Measurements from ENCODE around the gene LRP2.

DNA sequence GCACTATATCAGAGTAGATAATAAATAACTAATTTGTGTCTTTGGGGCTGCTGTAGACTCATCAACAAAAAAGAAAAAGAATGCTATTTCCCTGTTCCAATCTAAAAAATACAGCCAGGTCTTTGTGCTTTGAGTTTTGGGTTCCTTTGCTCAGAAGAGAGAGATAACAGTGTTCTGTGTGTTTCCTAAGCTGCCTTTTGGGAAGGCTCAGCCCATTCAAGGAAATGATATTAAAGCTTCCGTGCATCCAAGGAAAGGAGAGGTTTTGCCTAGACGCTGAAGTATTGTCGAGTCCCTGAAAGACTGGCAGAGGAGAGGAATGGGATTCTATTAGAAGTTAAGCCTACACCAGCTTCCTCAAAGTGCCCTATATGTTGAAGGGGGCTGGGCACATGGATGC lies 25.8 kb upstream of the LRP2 start:
- TF ChIP-seq, protein P1, sequence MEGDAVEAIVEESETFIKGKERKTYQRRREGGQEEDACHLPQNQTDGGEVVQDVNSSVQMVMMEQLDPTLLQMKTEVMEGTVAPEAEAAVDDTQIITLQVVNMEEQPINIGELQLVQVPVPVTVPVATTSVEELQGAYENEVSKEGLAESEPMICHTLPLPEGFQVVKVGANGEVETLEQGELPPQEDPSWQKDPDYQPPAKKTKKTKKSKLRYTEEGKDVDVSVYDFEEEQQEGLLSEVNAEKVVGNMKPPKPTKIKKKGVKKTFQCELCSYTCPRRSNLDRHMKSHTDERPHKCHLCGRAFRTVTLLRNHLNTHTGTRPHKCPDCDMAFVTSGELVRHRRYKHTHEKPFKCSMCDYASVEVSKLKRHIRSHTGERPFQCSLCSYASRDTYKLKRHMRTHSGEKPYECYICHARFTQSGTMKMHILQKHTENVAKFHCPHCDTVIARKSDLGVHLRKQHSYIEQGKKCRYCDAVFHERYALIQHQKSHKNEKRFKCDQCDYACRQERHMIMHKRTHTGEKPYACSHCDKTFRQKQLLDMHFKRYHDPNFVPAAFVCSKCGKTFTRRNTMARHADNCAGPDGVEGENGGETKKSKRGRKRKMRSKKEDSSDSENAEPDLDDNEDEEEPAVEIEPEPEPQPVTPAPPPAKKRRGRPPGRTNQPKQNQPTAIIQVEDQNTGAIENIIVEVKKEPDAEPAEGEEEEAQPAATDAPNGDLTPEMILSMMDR (IDR thresholded peaks at IDR 0.05) = no peak
- TF ChIP-seq POLR2A (IDR thresholded peaks at IDR 0.05) = no peak

Measured in uterus (tissue), 2 donors.